Mesothelial cell of epicardium (in vitro differentiated cells): ENCODE measurements around the gene CCER1. TPM values are rescaled to one million over a fixed set of nuclear protein-coding genes. Genes with fewer than 3 reads are reported as not detected.

Experiments used
- DNase-seq, 2 experiments: peaks; one replicate each; pipeline ENCODE4 v3.0.0; 2021; ENCODE audit warnings: low spot score in 2 of 2; ENCODE audit not compliant: unreplicated experiment in 2 of 2
- H3K27ac Mint-ChIP-seq: 2 replicates; pipeline ENCODE4 v1.8.0; 2021; ENCODE audit warnings: mixed read lengths
- H3K27me3 Mint-ChIP-seq: 2 replicates; pipeline ENCODE4 v1.8.0; 2021; ENCODE audit warnings: low read depth, mixed read lengths
- H3K36me3 Mint-ChIP-seq: 2 replicates; pipeline ENCODE4 v1.8.0; 2021; ENCODE audit warnings: mixed read lengths
- H3K4me1 Mint-ChIP-seq: 2 replicates; pipeline ENCODE4 v1.8.0; 2021; ENCODE audit warnings: mixed read lengths
- H3K4me3 Mint-ChIP-seq: 2 replicates; pipeline ENCODE4 v1.8.0; 2021; ENCODE audit warnings: mild to moderate bottlenecking, moderate library complexity, mixed read lengths
- H3K9me3 Mint-ChIP-seq: 2 replicates; pipeline ENCODE4 v1.8.0; 2021; ENCODE audit warnings: mixed read lengths
- CTCF ChIP-seq: fragments of 200-600 bp; sonication (generic); IDR thresholded peaks from one replicate; pipeline ENCODE4 v1.5.0; 2021; ENCODE audit warnings: antibody characterized with exemption; ENCODE audit not compliant: unreplicated experiment
- total RNA-seq: library from RNA; stranded (reverse); gene quantifications from 3 replicates; pipeline ENCODE4 v1.2.1, GENCODE V29; 2021

Gene CCER1
- total RNA-seq, 1 donor from 2014 or later = not detected

DNA sequence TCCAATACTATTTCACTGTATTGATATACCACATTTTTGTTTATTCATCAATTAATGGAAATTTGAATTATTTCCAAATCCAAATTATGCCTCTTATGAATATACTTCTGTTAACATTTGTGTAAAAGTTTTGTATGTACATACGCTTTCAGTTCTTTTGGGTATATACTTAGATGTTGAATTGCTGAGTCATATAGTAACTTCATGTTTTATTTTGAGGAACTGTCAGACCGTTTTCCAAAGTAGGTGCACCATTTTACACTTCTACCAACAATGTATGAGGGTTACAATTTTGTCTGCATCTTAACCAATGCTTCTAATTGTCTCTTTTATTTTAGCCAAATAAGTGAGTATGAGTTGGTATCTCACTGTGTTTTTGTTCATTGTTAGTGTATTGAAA lies 10.2 kb upstream of the CCER1 start:
- TF ChIP-seq CTCF = no peak
- no peak overlapping the region for H3K27ac Mint-ChIP-seq
- DNase-seq = no peak
- no peaks in the 10 kb centered on the region for H3K27me3 Mint-ChIP-seq
- H3K36me3 Mint-ChIP-seq = peaks cover 2% of the 10 kb centered on the region
- peaks cover 5% of the 10 kb centered on the region for H3K9me3 Mint-ChIP-seq
- peaks cover 10% of the 10 kb centered on the region for H3K4me1 Mint-ChIP-seq
- H3K4me3 Mint-ChIP-seq = no peak overlapping the region

- Mint-ChIP-seq H3K36me3 (peaks cover 2% of the 10 kb centered on the region), H3K27ac (no peak overlapping the region), H3K9me3 (peaks cover 5% of the 10 kb centered on the region), H3K4me1 (peaks cover 8% of the 10 kb centered on the region), H3K27me3 (no peaks in the 10 kb centered on the region), H3K4me3 (no peak overlapping the region)
- DNase-seq = no peak
- TF ChIP-seq CTCF = no peak
Observed at GRCh38 chr12:90964616-90965015, 9.6 kb upstream of the CCER1 start.

DNA sequence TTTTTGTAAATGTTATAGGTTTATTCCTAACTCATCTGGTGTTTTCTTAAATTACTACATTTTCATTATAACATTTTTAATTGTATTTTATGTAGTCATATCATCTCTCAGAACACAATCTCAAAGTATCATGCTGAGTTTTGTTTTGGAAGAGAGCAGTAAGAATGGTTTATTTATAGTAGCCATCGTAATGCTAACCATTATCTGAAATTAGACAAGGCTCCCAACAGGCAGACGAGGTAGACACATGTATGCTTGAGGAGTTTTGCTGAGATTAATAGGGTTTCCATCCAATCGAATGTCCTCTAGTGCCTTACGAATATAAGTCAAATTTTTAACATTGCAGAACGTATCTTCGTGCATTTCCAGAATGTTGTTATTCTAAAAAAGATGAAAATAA lies 9.0 kb upstream of the CCER1 start:
- Mint-ChIP-seq H3K27me3 (no peaks in the 10 kb centered on the region), H3K36me3 (peaks cover 2% of the 10 kb centered on the region), H3K4me1 (peaks cover 12% of the 10 kb centered on the region), H3K4me3 (no peak overlapping the region), H3K9me3 (peaks cover 5% of the 10 kb centered on the region), H3K27ac (no peak overlapping the region)
- no peak for TF ChIP-seq CTCF
- no peak for DNase-seq

DNA sequence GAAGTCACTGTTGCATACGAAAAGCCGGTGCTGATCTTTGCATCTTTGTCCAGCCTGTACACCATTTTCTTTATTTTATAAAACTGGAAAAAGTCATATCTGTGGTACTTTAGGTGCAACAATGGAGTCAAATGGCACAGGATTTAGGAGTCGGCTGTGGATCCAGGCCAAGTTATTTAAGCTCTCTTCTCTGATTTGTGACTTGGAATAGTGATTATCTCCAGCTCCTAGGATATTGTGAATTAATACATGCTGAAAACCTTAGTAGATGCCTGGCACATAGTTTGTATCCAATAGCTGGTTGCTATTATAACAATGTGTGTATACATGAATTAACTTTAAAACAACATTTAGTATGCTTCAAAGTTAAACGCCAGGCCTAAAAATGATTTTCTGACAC lies 6.2 kb upstream of the CCER1 start:
- Mint-ChIP-seq H3K4me3 (no peak overlapping the region), H3K27me3 (no peaks in the 10 kb centered on the region), H3K36me3 (no peaks in the 10 kb centered on the region), H3K9me3 (no peaks in the 10 kb centered on the region), H3K27ac (no peak overlapping the region), H3K4me1 (peaks cover 20% of the 10 kb centered on the region)
- no peak for TF ChIP-seq CTCF
- DNase-seq = no peak

DNA sequence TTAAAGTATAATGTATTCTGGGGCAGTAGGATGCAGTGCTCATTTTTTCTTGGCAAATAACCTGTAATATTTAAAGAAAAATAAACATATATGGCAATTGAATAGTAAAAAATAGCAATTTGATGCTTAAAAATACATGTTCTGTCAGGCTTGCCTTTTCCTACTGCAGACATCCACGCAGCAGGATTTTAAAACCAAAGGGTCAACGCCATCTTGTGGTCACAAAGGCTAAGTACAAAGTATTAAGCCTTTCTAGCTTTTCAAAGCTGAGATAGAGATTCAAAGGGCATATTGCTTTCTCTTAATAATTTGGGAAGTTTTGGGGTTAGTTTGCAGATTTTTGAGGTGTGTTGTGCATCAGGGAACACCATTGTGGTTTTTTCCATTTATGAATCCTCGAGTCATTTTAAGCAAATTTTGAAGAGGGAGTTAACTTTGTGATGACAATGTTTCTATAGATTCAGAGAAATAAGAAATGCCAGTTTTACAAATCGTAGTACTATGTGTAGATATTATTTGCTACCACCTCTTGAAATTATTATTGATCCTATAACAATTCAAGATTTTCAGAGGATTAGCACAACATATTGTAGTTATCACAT lies 4.7 kb upstream of the CCER1 start:
- no peak for DNase-seq
- peak; percentile 60 for TF ChIP-seq CTCF
- Mint-ChIP-seq H3K27ac (no peak overlapping the region), H3K4me3 (no peak overlapping the region), H3K36me3 (no peaks in the 10 kb centered on the region), H3K9me3 (no peaks in the 10 kb centered on the region), H3K4me1 (peaks cover 20% of the 10 kb centered on the region), H3K27me3 (no peaks in the 10 kb centered on the region)

DNA sequence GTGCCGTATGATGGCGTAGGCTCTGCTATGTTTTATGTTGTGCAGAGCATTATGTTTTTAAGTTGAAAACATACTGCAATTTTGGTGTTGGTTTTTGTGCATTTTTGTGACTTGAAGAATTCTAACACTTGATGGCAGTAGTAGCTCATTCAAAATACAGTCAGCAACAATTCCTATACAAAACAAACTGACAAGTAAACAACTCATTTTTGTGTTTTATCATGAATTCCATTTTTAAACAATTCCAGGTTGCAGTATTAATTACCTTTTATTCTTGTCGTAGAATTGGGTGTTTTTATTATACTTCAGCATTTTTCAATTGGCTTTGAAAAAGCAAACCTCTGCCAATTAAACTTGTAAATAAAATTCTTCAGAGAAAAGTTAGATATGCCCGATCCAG lies 4.1 kb upstream of the CCER1 start:
- H3K4me1 Mint-ChIP-seq = peaks cover 20% of the 10 kb centered on the region
- H3K36me3 Mint-ChIP-seq = no peaks in the 10 kb centered on the region
- H3K4me3 Mint-ChIP-seq = no peak overlapping the region

More for the DNA sequence above, 4.1 kb upstream of the CCER1 start:
- Mint-ChIP-seq H3K27ac (no peak overlapping the region), H3K9me3 (no peaks in the 10 kb centered on the region), H3K27me3 (no peaks in the 10 kb centered on the region)
- no peak for DNase-seq
- no peak for TF ChIP-seq CTCF
